Activated B cell treated with CpG ODN at 0.5 μM for 24 hours (primary cell): Measurements from ENCODE around the gene TSHZ2. TPM values are rescaled to one million over a fixed set of nuclear protein-coding genes. Genes with fewer than 3 reads are reported as not detected.

Source experiments
- ATAC-seq: fragments of 200-7000 bp; cut with Tn5 transposase; one replicate; pipeline ENCODE4 v1.10.0; 2021; ENCODE audit warnings: low read depth, mild to moderate bottlenecking, moderate library complexity
- CTCF ChIA-PET: fragments of 350-600 bp; sonication (Branson Sonifier 250); formaldehyde crosslinking; loops from one replicate; lab custom pipeline; 2021; ENCODE audit warnings: antibody characterized with exemption; lab: Charles Lee
- POLR2A ChIA-PET: fragments of 350-600 bp; sonication (Branson Sonifier 250); formaldehyde crosslinking; loops from one replicate; lab custom pipeline; 2021; ENCODE audit warnings: antibody characterized with exemption; lab: Charles Lee
- DNase-seq: peaks from one replicate; pipeline ENCODE4 v3.0.0; 2022
- H3K27ac Mint-ChIP-seq: one replicate; pipeline ENCODE4 v1.8.0; 2020; ENCODE audit warnings: mixed read lengths
- H3K27me3 Mint-ChIP-seq: one replicate; pipeline ENCODE4 v1.8.0; 2021; ENCODE audit warnings: mixed read lengths
- H3K36me3 Mint-ChIP-seq: one replicate; pipeline ENCODE4 v1.8.0; 2021; ENCODE audit warnings: low read depth, mixed read lengths
- H3K4me1 Mint-ChIP-seq: one replicate; pipeline ENCODE4 v1.8.0; 2021; ENCODE audit warnings: mixed read lengths
- H3K4me3 Mint-ChIP-seq: one replicate; pipeline ENCODE4 v1.8.0; 2020; ENCODE audit warnings: mild to moderate bottlenecking, mixed read lengths
- H3K9me3 Mint-ChIP-seq: one replicate; pipeline ENCODE4 v1.8.0; 2020; ENCODE audit warnings: mixed read lengths
- CTCF ChIP-seq: fragments of 200-600 bp; IDR thresholded peaks from one replicate; pipeline ENCODE4 v1.8.0; 2022; ENCODE audit warnings: antibody characterized with exemption, mild to moderate bottlenecking
- intact Hi-C: fragments of 100-400 bp; cut with micrococcal nuclease; formaldehyde crosslinking; loops from one replicate; pipeline ENCODE4 v1.15.1; 2024
- total RNA-seq: library from RNA; stranded (reverse); gene quantifications from 2 replicates; pipeline ENCODE4 v1.2.3, GENCODE V29; 2022

The TSHZ2 gene
- total RNA-seq, 1 donor from 2014 or later = 1.7 TPM

- Mint-ChIP-seq H3K4me3 (no peak overlapping the region), H3K27ac (no peak overlapping the region), H3K36me3 (no peaks in the 10 kb centered on the region), H3K4me1 (no peaks in the 10 kb centered on the region), H3K27me3 (peaks cover 3% of the 10 kb centered on the region), H3K9me3 (no peaks in the 10 kb centered on the region)
- ChIA-PET CTCF (no interaction called here), POLR2A (no interaction called here)
- DNase-seq = no peak
- no peak for ATAC-seq
- no peak for TF ChIP-seq CTCF
- intact Hi-C loops = no loop called here
Measured at GRCh38 chr20:53052380-53052779, 80.2 kb downstream of the TSHZ2 start.

- Mint-ChIP-seq H3K27me3 (peaks cover 3% of the 10 kb centered on the region), H3K36me3 (no peaks in the 10 kb centered on the region), H3K9me3 (no peaks in the 10 kb centered on the region), H3K4me1 (no peaks in the 10 kb centered on the region), H3K27ac (no peak overlapping the region), H3K4me3 (no peak overlapping the region)
- no peak for DNase-seq
- ChIA-PET CTCF (no interaction called here), POLR2A (no interaction called here)
- ATAC-seq = no peak
- no peak for TF ChIP-seq CTCF
- intact Hi-C loops = no loop called here
Measured at GRCh38 chr20:53053595-53053994, 81.4 kb downstream of the TSHZ2 start.

GRCh38 chr20:53055367-53056067 is 83.4 kb downstream of the TSHZ2 start:
- no peaks in the 10 kb centered on the region for H3K36me3 Mint-ChIP-seq
- TF ChIP-seq CTCF = no peak
- ATAC-seq = no peak
- H3K9me3 Mint-ChIP-seq = no peaks in the 10 kb centered on the region
- H3K27ac Mint-ChIP-seq = no peak overlapping the region
- intact Hi-C loops = no loop called here
- H3K4me1 Mint-ChIP-seq = no peaks in the 10 kb centered on the region
- CTCF ChIA-PET = no interaction called here
- DNase-seq = no peak
- no peak overlapping the region for H3K4me3 Mint-ChIP-seq
- peaks cover 3% of the 10 kb centered on the region for H3K27me3 Mint-ChIP-seq
- POLR2A ChIA-PET = no interaction called here

- Mint-ChIP-seq H3K9me3 (no peaks in the 10 kb centered on the region), H3K4me3 (no peak overlapping the region), H3K4me1 (no peaks in the 10 kb centered on the region), H3K36me3 (no peaks in the 10 kb centered on the region), H3K27me3 (peaks cover 3% of the 10 kb centered on the region), H3K27ac (no peak overlapping the region)
- DNase-seq (no peak), ATAC-seq (no peak)
- no peak for TF ChIP-seq CTCF
- intact Hi-C loops = no loop called here
- ChIA-PET CTCF (no interaction called here), POLR2A (no interaction called here)
Measured at GRCh38 chr20:53057579-53057978, 85.4 kb downstream of the TSHZ2 start.

- ATAC-seq = no peak
- Mint-ChIP-seq H3K9me3 (no peaks in the 10 kb centered on the region), H3K27ac (no peak overlapping the region), H3K36me3 (no peaks in the 10 kb centered on the region), H3K27me3 (peaks cover 3% of the 10 kb centered on the region), H3K4me1 (no peaks in the 10 kb centered on the region), H3K4me3 (no peak overlapping the region)
- POLR2A ChIA-PET = no interaction called here
- no peak for DNase-seq
- TF ChIP-seq CTCF = no peak
- intact Hi-C loops = no loop called here
- CTCF ChIA-PET = no interaction called here
Measured at GRCh38 chr20:53059848-53060247, 87.7 kb downstream of the TSHZ2 start.
